DND-41 (cell line): ENCODE data around the gene RAC2.

ENCODE experiments used
- ATAC-seq: fragments of 200-7000 bp; cut with Tn5 transposase; 3 replicates; pipeline ENCODE4 v1.9.1; 2021; ENCODE audit warnings: low read depth; ENCODE audit not compliant: insufficient read depth
- DNase-seq: peaks from one replicate; pipeline ENCODE4 v3.0.0-alpha.2; 2020
- H2AFZ ChIP-seq: 2 replicates; pipeline ENCODE4 v1.6.0; 2012; ENCODE audit warnings: low read depth, low read length
- H3K27ac ChIP-seq: 2 replicates; pipeline ENCODE4 v1.5.1; 2012; ENCODE audit warnings: low read length, inconsistent platforms
- H3K27me3 ChIP-seq: fragments of 200-600 bp; sonication (generic); 2 replicates; pipeline ENCODE4 v1.6.0; 2012; ENCODE audit warnings: low read length, mild to moderate bottlenecking, inconsistent platforms; ENCODE audit not compliant: insufficient read depth, poor library complexity
- H3K36me3 ChIP-seq: 2 replicates; pipeline ENCODE4 v1.5.1; 2012; ENCODE audit warnings: low read length, inconsistent platforms; ENCODE audit not compliant: insufficient read depth
- H3K4me1 ChIP-seq: 2 replicates; pipeline ENCODE4 v1.5.1; 2012; ENCODE audit warnings: mild to moderate bottlenecking, low read length; ENCODE audit not compliant: insufficient read depth
- H3K4me2 ChIP-seq: 2 replicates; pipeline ENCODE4 v1.6.0; 2012; ENCODE audit warnings: mild to moderate bottlenecking, moderate library complexity, low read length, inconsistent platforms; ENCODE audit not compliant: insufficient read depth
- H3K4me3 ChIP-seq, 2 experiments: fragments of 200-600 bp in 1 of 2; shearing (Covaris generic) in 1 of 2; 2 replicates each; pipeline ENCODE4 v1.5.1; 2012 to 2016; ENCODE audit warnings: inconsistent platforms in 2 of 2, low read length in 2 of 2, mild to moderate bottlenecking in 2 of 2, low read depth in 1 of 2, moderate library complexity in 1 of 2
- H3K79me2 ChIP-seq: 2 replicates; pipeline ENCODE4 v1.6.0; 2012; ENCODE audit warnings: low read length, inconsistent platforms; ENCODE audit not compliant: insufficient read depth
- H3K9ac ChIP-seq: 2 replicates; pipeline ENCODE4 v1.6.0; 2012; ENCODE audit warnings: low read depth, mild to moderate bottlenecking, inconsistent platforms, low read length, moderate library complexity
- H3K9me3 ChIP-seq: 2 replicates; pipeline ENCODE4 v1.5.1; 2012; ENCODE audit warnings: low read length, moderate library complexity, mild to moderate bottlenecking, inconsistent platforms; ENCODE audit not compliant: insufficient read depth, severe bottlenecking
- H4K20me1 ChIP-seq: 2 replicates; pipeline ENCODE4 v1.6.0; 2012; ENCODE audit warnings: low read length; ENCODE audit not compliant: insufficient read depth
- EZH2 ChIP-seq: IDR thresholded peaks from 3 replicates; pipeline ENCODE4 v1.6.1; 2012; ENCODE audit warnings: borderline replicate concordance, low read depth, mild to moderate bottlenecking, moderate library complexity, low read length, inconsistent platforms; ENCODE audit not compliant: severe bottlenecking
- TF ChIP-seq, protein P1 (sequence below): IDR thresholded peaks from 2 replicates; pipeline ENCODE4 v1.5.1; 2012; ENCODE audit warnings: borderline replicate concordance, low read length, moderate library complexity, mild to moderate bottlenecking; ENCODE audit not compliant: poor library complexity, severe bottlenecking; ENCODE audit errors: extremely low read depth

The RAC2 gene

GRCh38 chr22:37211075-37211865, 32.8 kb downstream of the RAC2 start:
- H3K9ac ChIP-seq, result no peak overlapping the region
- TF ChIP-seq, protein P1, sequence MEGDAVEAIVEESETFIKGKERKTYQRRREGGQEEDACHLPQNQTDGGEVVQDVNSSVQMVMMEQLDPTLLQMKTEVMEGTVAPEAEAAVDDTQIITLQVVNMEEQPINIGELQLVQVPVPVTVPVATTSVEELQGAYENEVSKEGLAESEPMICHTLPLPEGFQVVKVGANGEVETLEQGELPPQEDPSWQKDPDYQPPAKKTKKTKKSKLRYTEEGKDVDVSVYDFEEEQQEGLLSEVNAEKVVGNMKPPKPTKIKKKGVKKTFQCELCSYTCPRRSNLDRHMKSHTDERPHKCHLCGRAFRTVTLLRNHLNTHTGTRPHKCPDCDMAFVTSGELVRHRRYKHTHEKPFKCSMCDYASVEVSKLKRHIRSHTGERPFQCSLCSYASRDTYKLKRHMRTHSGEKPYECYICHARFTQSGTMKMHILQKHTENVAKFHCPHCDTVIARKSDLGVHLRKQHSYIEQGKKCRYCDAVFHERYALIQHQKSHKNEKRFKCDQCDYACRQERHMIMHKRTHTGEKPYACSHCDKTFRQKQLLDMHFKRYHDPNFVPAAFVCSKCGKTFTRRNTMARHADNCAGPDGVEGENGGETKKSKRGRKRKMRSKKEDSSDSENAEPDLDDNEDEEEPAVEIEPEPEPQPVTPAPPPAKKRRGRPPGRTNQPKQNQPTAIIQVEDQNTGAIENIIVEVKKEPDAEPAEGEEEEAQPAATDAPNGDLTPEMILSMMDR, result no peak
- no peak for TF ChIP-seq EZH2
- H3K4me3 ChIP-seq, result no peak overlapping the region
- H4K20me1 ChIP-seq, result no peaks in the 10 kb centered on the region
- H3K4me2 ChIP-seq, result no peak overlapping the region
- no peak for DNase-seq
- no peaks in the 10 kb centered on the region for H3K79me2 ChIP-seq
- H3K4me1 ChIP-seq, result no peaks in the 10 kb centered on the region
- H3K36me3 ChIP-seq, result no peaks in the 10 kb centered on the region
- no peak overlapping the region for H2AFZ ChIP-seq
- H3K9me3 ChIP-seq, result no peaks in the 10 kb centered on the region
- H3K27me3 ChIP-seq, result no peaks in the 10 kb centered on the region
- no peak overlapping the region for H3K27ac ChIP-seq
- ATAC-seq, result no peak

- no peaks in the 10 kb centered on the region for H3K4me1 ChIP-seq
- H3K9me3 ChIP-seq, result no peaks in the 10 kb centered on the region
- DNase-seq (no peak), ATAC-seq (no peak)
- H3K4me2 ChIP-seq, result no peak overlapping the region
- no peaks in the 10 kb centered on the region for H4K20me1 ChIP-seq
- no peaks in the 10 kb centered on the region for H3K79me2 ChIP-seq
- no peaks in the 10 kb centered on the region for H3K36me3 ChIP-seq
- H3K4me3 ChIP-seq, result no peak overlapping the region
- no peaks in the 10 kb centered on the region for H3K27me3 ChIP-seq
- no peak for TF ChIP-seq EZH2
- TF ChIP-seq, protein P1, result no peak
- no peak overlapping the region for H3K27ac ChIP-seq
- H3K9ac ChIP-seq, result no peak overlapping the region
- no peak overlapping the region for H2AFZ ChIP-seq
Observed at GRCh38 chr22:37210041-37210803, 33.8 kb downstream of the RAC2 start.

GRCh38 chr22:37209140-37209845, 34.8 kb downstream of the RAC2 start:
- Histone ChIP-seq H2AFZ (no peak overlapping the region), H4K20me1 (no peaks in the 10 kb centered on the region), H3K4me2 (no peak overlapping the region), H3K27me3 (no peaks in the 10 kb centered on the region), H3K4me3 (no peak overlapping the region), H3K9me3 (no peaks in the 10 kb centered on the region), H3K4me1 (no peaks in the 10 kb centered on the region), H3K9ac (no peak overlapping the region), H3K27ac (no peak overlapping the region), H3K36me3 (no peaks in the 10 kb centered on the region), H3K79me2 (no peaks in the 10 kb centered on the region)
- no peak for ATAC-seq
- DNase-seq, result no peak
- TF ChIP-seq, protein P1, result no peak
- no peak for TF ChIP-seq EZH2
